SK-N-SH (cell line): ENCODE data around the gene SZT2. TPM values are rescaled to one million over a fixed set of nuclear protein-coding genes. Genes with fewer than 3 reads are reported as not detected.

Experiments used
- CTCF ChIA-PET: fragments of 300-600, 350-600 bp; formaldehyde crosslinking; extraction: SDS; loops from one replicate; lab custom pipeline; 2021; lab: Yijun Ruan, JAX
- POLR2A ChIA-PET: fragments of 350-600 bp; sonication (Branson Sonifier 250); formaldehyde crosslinking; extraction: SDS; loops from one replicate; lab custom pipeline; 2020; ENCODE audit warnings: antibody characterized with exemption, inconsistent platforms; lab: Yijun Ruan, JAX
- DNase-seq: peaks from one replicate; pipeline ENCODE4 v3.0.0; 2012
- H2AFZ ChIP-seq: fragments of 200-600 bp; sonication (generic); 2 replicates; pipeline ENCODE4 v1.8.1; 2016; ENCODE audit warnings: antibody characterized with exemption, mild to moderate bottlenecking, low read depth
- H3F3A ChIP-seq: fragments of 200-600 bp; sonication (generic); replicated peaks from 2 replicates; pipeline ENCODE3; 2016; ENCODE audit warnings: antibody characterized with exemption, mild to moderate bottlenecking; ENCODE audit not compliant: insufficient read depth
- H3K27ac ChIP-seq, 2 experiments: fragments of 200-500 bp in 1 of 2; fragments of 200-600 bp in 1 of 2; sonication (Bioruptor generic) in 1 of 2; sonication (generic), shearing (Covaris generic) in 1 of 2; 2 replicates each; pipeline versions ENCODE4 v1.5.1 to v1.6.1; 2014 to 2016; ENCODE audit warnings: low read depth in 2 of 2, inconsistent platforms in 1 of 2, low read length in 1 of 2, mild to moderate bottlenecking in 1 of 2, mixed read lengths in 1 of 2
- H3K27me3 ChIP-seq: fragments of 200-600 bp; sonication (generic), shearing (Covaris generic); 2 replicates; pipeline ENCODE4 v1.6.1; 2016; ENCODE audit warnings: mixed run types; ENCODE audit not compliant: insufficient read depth
- H3K36me3 ChIP-seq, 2 experiments: fragments of 200-500 bp in 1 of 2; fragments of 200-600 bp in 1 of 2; sonication (Bioruptor generic) in 1 of 2; sonication (generic) in 1 of 2; replicated peaks in 1 of 2; 2 replicates each; pipeline versions ENCODE3 to v1.5.1; 2014 to 2016; ENCODE audit warnings: low read length in 1 of 2, mild to moderate bottlenecking in 1 of 2; ENCODE audit not compliant: insufficient read depth in 2 of 2, control insufficient read depth in 1 of 2
- H3K4me1 ChIP-seq, 2 experiments: fragments of 200-500 bp in 1 of 2; fragments of 200-600 bp in 1 of 2; sonication (Bioruptor generic) in 1 of 2; sonication (generic), shearing (Covaris generic) in 1 of 2; 2 replicates each; pipeline versions ENCODE4 v1.5.1 to v1.6.1; 2014 to 2016; ENCODE audit warnings: low read depth in 1 of 2, low read length in 1 of 2, mixed run types in 1 of 2; ENCODE audit not compliant: insufficient read depth in 2 of 2, control insufficient read depth in 1 of 2
- H3K4me2 ChIP-seq: fragments of 200-600 bp; sonication (generic), shearing (Covaris generic); 2 replicates; pipeline ENCODE4 v1.6.1; 2017; ENCODE audit warnings: mixed run types
- H3K4me3 ChIP-seq, 2 experiments: fragments of 200-500 bp in 1 of 2; fragments of 200-600 bp in 1 of 2; sonication (Bioruptor generic) in 1 of 2; sonication (generic), shearing (Covaris generic) in 1 of 2; 2 replicates each; pipeline versions ENCODE4 v1.5.1 to v1.8.1; 2014 to 2016; ENCODE audit warnings: low read depth in 2 of 2, inconsistent platforms in 1 of 2, low read length in 1 of 2, mild to moderate bottlenecking in 1 of 2, mixed read lengths in 1 of 2, moderate library complexity in 1 of 2
- H3K79me2 ChIP-seq: fragments of 200-600 bp; sonication (generic); 2 replicates; pipeline ENCODE4 v1.8.1; 2017; ENCODE audit warnings: mild to moderate bottlenecking; ENCODE audit not compliant: insufficient read depth
- H3K9ac ChIP-seq: fragments of 200-600 bp; sonication (generic); 2 replicates; pipeline ENCODE4 v1.6.1; 2017; ENCODE audit warnings: mixed run types
- H3K9me2 ChIP-seq: fragments of 200-600 bp; sonication (generic); 2 replicates; pipeline ENCODE4 v1.6.1; 2017; ENCODE audit warnings: mixed run types
- H3K9me3 ChIP-seq: fragments of 200-600 bp; sonication (generic); 2 replicates; pipeline ENCODE4 v1.6.1; 2017; ENCODE audit warnings: mixed run types, mild to moderate bottlenecking, moderate library complexity
- H4K20me1 ChIP-seq: fragments of 200-600 bp; sonication (generic); 2 replicates; pipeline ENCODE4 v1.6.1; 2017; ENCODE audit warnings: mild to moderate bottlenecking, mixed run types; ENCODE audit not compliant: insufficient read depth
- EP300 ChIP-seq, 2 experiments: IDR thresholded peaks; 2 replicates each; pipeline versions ENCODE4 v1.4.0 to v1.6.1; 2012; ENCODE audit warnings: borderline replicate concordance in 1 of 2, low read depth in 1 of 2, low read length in 1 of 2
- FOSL2 ChIP-seq: IDR thresholded peaks from 2 replicates; pipeline ENCODE4 v1.4.0; 2012; ENCODE audit warnings: low read depth, mild to moderate bottlenecking, moderate library complexity, borderline replicate concordance
- FOXM1 ChIP-seq: IDR thresholded peaks from 2 replicates; pipeline ENCODE4 v1.4.0; 2012; ENCODE audit warnings: low read depth, mild to moderate bottlenecking
- GABPA ChIP-seq: IDR thresholded peaks from 2 replicates; pipeline ENCODE4 v1.4.0; 2012; ENCODE audit warnings: low read depth, mild to moderate bottlenecking
- JUND ChIP-seq: IDR thresholded peaks from 2 replicates; pipeline ENCODE4 v1.4.0; 2012
- MEF2A ChIP-seq: IDR thresholded peaks from 2 replicates; pipeline ENCODE4 v1.4.0; 2012; ENCODE audit warnings: low read depth, borderline replicate concordance
- MXI1 ChIP-seq: IDR thresholded peaks from 2 replicates; pipeline ENCODE4 v1.6.1; 2012; ENCODE audit warnings: mild to moderate bottlenecking, low read depth, low read length, improper control_type of control experiment
- NFIC ChIP-seq: IDR thresholded peaks from 2 replicates; pipeline ENCODE4 v1.4.0; 2012; ENCODE audit warnings: borderline replicate concordance
- RCOR1 ChIP-seq: fragments of 150-350 bp; IDR thresholded peaks from 2 replicates; pipeline ENCODE4 v1.6.1; 2017; ENCODE audit warnings: antibody characterized with exemption, low read length
- RFX5 ChIP-seq: IDR thresholded peaks from 2 replicates; pipeline ENCODE4 v1.6.1; 2012; ENCODE audit warnings: mild to moderate bottlenecking, improper control_type of control experiment, low read length
- WGBS: methylation state at CpG from one replicate; pipeline ENCODE4 v1.1.6; 2017; ENCODE audit warnings: low lambda C conversion rate; 5-methylcytosine and 5-hydroxymethylcytosine counted together
- polyA plus RNA-seq, 3 experiments: library from polyadenylated mRNA; depleted of rRNA; stranded (reverse); fragments of >200 nt; gene quantifications; 2 replicates each; pipeline ENCODE4 v1.2.3, GENCODE V29; 2012
- TF ChIP-seq, protein P1 (sequence below): IDR thresholded peaks from 2 replicates; pipeline ENCODE4 v1.6.1; 2012; ENCODE audit warnings: mild to moderate bottlenecking, low read depth, low read length, moderate library complexity
- TF ChIP-seq, protein P2 (sequence below): IDR thresholded peaks from 2 replicates; pipeline ENCODE4 v1.4.0; 2012; ENCODE audit warnings: low read depth, borderline replicate concordance
- TF ChIP-seq, protein P3 (sequence below): fragments of 200-600 bp; sonication (generic); IDR thresholded peaks from 2 replicates; pipeline ENCODE4 v1.6.1; 2017; ENCODE audit warnings: antibody characterized with exemption, mild to moderate bottlenecking, moderate library complexity
- TF ChIP-seq, protein P4 (sequence below): IDR thresholded peaks from 2 replicates; pipeline ENCODE4 v1.4.0; 2012; ENCODE audit warnings: low read depth
- TF ChIP-seq, protein P5 (sequence below): fragments of 150-350 bp; IDR thresholded peaks from 2 replicates; pipeline ENCODE4 v1.6.1; 2017; ENCODE audit warnings: antibody characterized with exemption, low read length, low read depth, borderline replicate concordance

The SZT2 gene
- polyA plus RNA-seq, 1 of the 3 experiments (the other 2 are of a cell fraction): 12.9 TPM

DNA sequence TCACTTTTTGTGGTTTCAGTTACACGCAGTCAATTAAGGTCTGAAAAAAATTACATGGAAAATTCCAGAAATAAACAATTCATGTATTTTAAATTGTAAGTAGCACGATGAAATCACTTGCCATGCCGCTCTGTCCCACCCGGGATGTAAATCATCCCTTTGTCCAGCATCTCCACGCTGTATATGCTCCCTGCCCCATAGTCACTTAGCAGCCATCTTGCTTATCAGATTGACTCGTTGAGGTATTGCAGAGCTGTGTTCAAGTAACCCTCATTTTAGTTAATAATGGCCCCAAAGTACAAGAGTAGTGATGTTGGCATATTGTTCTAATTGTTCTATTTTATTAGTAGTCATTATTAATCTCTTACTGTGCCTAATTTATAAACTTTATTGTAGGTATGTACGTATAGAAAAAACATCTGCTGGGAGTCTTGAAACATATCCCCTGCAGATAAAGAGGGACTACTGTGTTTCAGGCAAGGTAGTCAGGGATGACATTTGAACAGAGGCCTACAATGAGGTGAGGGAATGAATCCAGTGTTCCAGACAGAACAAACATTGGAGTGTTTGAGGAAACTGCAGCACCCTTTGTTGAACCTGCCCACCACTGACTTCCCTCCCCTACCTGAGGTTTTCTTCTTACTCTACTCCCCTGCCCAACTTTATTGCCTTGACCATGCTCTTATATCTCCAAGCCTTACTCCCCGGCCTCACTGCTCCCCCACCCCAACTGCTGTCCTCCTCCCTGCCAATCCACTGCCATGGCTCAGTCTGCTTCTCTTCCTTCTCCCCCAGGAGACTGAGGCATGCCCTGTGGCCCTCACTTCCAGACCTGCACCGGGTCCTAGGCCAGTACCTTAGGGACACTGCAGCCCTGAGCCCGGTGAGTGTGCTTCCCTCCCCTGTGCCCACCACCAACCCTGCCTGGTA lies 38.0 kb upstream of the SZT2 start:
- no peaks in the 10 kb centered on the region for H3K27me3 ChIP-seq
- ChIA-PET POLR2A (no interaction called here), CTCF (interaction anchor here (1.1 kb wide), 1 partner anchor 12 kb away, joined by 4 read pairs; no protein-coding TSS in a partner anchor)
- no peaks in the 10 kb centered on the region for H3K79me2 ChIP-seq
- H3K4me3 ChIP-seq: no peak overlapping the region
- WGBS: 94% methylated on average over 10 of the region's 10 CpGs
- peaks cover 10% of the 10 kb centered on the region for H3F3A ChIP-seq
- peaks cover 12 to 13% of the 10 kb centered on the region in 2 experiments; a peak in 2 of 4 replicates for H3K4me1 ChIP-seq
- H3K9ac ChIP-seq: no peak overlapping the region
- H3K36me3 ChIP-seq: no peaks in the 10 kb centered on the region
- no peaks in the 10 kb centered on the region for H3K9me3 ChIP-seq
- no peaks in the 10 kb centered on the region for H4K20me1 ChIP-seq
- DNase-seq: no peak
- H2AFZ ChIP-seq: no peak overlapping the region
- H3K27ac ChIP-seq: no peak overlapping the region
- H3K9me2 ChIP-seq: no peaks in the 10 kb centered on the region
- TF ChIP-seq NFIC: no peak
- no peak for TF ChIP-seq FOXM1
- TF ChIP-seq, protein P1, sequence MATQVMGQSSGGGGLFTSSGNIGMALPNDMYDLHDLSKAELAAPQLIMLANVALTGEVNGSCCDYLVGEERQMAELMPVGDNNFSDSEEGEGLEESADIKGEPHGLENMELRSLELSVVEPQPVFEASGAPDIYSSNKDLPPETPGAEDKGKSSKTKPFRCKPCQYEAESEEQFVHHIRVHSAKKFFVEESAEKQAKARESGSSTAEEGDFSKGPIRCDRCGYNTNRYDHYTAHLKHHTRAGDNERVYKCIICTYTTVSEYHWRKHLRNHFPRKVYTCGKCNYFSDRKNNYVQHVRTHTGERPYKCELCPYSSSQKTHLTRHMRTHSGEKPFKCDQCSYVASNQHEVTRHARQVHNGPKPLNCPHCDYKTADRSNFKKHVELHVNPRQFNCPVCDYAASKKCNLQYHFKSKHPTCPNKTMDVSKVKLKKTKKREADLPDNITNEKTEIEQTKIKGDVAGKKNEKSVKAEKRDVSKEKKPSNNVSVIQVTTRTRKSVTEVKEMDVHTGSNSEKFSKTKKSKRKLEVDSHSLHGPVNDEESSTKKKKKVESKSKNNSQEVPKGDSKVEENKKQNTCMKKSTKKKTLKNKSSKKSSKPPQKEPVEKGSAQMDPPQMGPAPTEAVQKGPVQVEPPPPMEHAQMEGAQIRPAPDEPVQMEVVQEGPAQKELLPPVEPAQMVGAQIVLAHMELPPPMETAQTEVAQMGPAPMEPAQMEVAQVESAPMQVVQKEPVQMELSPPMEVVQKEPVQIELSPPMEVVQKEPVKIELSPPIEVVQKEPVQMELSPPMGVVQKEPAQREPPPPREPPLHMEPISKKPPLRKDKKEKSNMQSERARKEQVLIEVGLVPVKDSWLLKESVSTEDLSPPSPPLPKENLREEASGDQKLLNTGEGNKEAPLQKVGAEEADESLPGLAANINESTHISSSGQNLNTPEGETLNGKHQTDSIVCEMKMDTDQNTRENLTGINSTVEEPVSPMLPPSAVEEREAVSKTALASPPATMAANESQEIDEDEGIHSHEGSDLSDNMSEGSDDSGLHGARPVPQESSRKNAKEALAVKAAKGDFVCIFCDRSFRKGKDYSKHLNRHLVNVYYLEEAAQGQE: no peak
- TF ChIP-seq, protein P2, sequence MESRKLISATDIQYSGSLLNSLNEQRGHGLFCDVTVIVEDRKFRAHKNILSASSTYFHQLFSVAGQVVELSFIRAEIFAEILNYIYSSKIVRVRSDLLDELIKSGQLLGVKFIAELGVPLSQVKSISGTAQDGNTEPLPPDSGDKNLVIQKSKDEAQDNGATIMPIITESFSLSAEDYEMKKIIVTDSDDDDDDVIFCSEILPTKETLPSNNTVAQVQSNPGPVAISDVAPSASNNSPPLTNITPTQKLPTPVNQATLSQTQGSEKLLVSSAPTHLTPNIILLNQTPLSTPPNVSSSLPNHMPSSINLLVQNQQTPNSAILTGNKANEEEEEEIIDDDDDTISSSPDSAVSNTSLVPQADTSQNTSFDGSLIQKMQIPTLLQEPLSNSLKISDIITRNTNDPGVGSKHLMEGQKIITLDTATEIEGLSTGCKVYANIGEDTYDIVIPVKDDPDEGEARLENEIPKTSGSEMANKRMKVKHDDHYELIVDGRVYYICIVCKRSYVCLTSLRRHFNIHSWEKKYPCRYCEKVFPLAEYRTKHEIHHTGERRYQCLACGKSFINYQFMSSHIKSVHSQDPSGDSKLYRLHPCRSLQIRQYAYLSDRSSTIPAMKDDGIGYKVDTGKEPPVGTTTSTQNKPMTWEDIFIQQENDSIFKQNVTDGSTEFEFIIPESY: no peak
- no peak for TF ChIP-seq RCOR1
- TF ChIP-seq RFX5: no peak
- TF ChIP-seq, protein P3, sequence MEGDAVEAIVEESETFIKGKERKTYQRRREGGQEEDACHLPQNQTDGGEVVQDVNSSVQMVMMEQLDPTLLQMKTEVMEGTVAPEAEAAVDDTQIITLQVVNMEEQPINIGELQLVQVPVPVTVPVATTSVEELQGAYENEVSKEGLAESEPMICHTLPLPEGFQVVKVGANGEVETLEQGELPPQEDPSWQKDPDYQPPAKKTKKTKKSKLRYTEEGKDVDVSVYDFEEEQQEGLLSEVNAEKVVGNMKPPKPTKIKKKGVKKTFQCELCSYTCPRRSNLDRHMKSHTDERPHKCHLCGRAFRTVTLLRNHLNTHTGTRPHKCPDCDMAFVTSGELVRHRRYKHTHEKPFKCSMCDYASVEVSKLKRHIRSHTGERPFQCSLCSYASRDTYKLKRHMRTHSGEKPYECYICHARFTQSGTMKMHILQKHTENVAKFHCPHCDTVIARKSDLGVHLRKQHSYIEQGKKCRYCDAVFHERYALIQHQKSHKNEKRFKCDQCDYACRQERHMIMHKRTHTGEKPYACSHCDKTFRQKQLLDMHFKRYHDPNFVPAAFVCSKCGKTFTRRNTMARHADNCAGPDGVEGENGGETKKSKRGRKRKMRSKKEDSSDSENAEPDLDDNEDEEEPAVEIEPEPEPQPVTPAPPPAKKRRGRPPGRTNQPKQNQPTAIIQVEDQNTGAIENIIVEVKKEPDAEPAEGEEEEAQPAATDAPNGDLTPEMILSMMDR: no peak
- TF ChIP-seq MXI1: no peak
- TF ChIP-seq MEF2A: no peak
- TF ChIP-seq EP300 (IDR thresholded peaks at IDR 0.05; ENCODE audit: borderline replicate concordance in 1 of 2, low read depth in 1 of 2, low read length in 1 of 2): no peak
- TF ChIP-seq, protein P4, sequence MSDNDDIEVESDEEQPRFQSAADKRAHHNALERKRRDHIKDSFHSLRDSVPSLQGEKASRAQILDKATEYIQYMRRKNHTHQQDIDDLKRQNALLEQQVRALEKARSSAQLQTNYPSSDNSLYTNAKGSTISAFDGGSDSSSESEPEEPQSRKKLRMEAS: no peak
- TF ChIP-seq, protein P5, sequence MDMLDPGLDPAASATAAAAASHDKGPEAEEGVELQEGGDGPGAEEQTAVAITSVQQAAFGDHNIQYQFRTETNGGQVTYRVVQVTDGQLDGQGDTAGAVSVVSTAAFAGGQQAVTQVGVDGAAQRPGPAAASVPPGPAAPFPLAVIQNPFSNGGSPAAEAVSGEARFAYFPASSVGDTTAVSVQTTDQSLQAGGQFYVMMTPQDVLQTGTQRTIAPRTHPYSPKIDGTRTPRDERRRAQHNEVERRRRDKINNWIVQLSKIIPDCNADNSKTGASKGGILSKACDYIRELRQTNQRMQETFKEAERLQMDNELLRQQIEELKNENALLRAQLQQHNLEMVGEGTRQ: no peak
- TF ChIP-seq JUND: no peak
- TF ChIP-seq FOSL2: no peak
- TF ChIP-seq GABPA: no peak
- H3K4me2 ChIP-seq: no peak overlapping the region
